Fibroblast of mammary gland (primary cell): Measurements from ENCODE around the gene TAAR6.
"Not testable (repeated sequence)": the region's sequence is repeated elsewhere in the genome, so short reads cannot be mapped to it uniquely, and the experiment has no call there.

Source experiments
- DNase-seq: peaks from one replicate; pipeline ENCODE4 v3.0.0-alpha.2; 2010; ENCODE audit warnings: low read depth
- H3K4me3 ChIP-seq: 2 replicates; pipeline ENCODE4 v1.5.1; 2011; ENCODE audit warnings: low read depth, mild to moderate bottlenecking, low read length, moderate library complexity; ENCODE audit not compliant: control insufficient read depth
- CTCF ChIP-seq: conservative IDR thresholded peaks from 2 replicates; pipeline ENCODE4 v1.5.1; 2011; ENCODE audit warnings: low read depth, low read length, inconsistent platforms; ENCODE audit not compliant: control insufficient read depth, insufficient read depth

The TAAR6 gene

GRCh38 chr6:132530293-132530974 is 39.7 kb upstream of the TAAR6 start:
- no peak overlapping the region for H3K4me3 ChIP-seq
- TF ChIP-seq CTCF = peak; percentile 65
- peak; percentile 70 for DNase-seq

GRCh38 chr6:132534546-132534945 is 35.6 kb upstream of the TAAR6 start:
- not testable (repeated sequence) for H3K4me3 ChIP-seq

GRCh38 chr6:132537145-132537544 is 33.0 kb upstream of the TAAR6 start:
- no peak overlapping the region for H3K4me3 ChIP-seq
- DNase-seq = no peak
- TF ChIP-seq CTCF = no peak

More at GRCh38 chr6:132534546-132534945, 35.6 kb upstream of the TAAR6 start:
- DNase-seq = not testable (repeated sequence)

GRCh38 chr6:132537977-132538376 is 32.1 kb upstream of the TAAR6 start, which contains the start of gene TAAR9:
TAAR9 (plus strand) TSS chr6:132538277; CDS start chr6:132538290, 13 bp downstream.
- DNase-seq = no peak
- no peak for TF ChIP-seq CTCF
- no peak within 1 kb of the TSS for H3K4me3 ChIP-seq

GRCh38 chr6:132544826-132545225 is 25.3 kb upstream of the TAAR6 start:
- no peak overlapping the region for H3K4me3 ChIP-seq
- no peak for TF ChIP-seq CTCF
- DNase-seq = no peak

- DNase-seq = no peak
- TF ChIP-seq CTCF = no peak
- no peak overlapping the region for H3K4me3 ChIP-seq
Observed at GRCh38 chr6:132548746-132549463, 21.2 kb upstream of the TAAR6 start.

- no peak for TF ChIP-seq CTCF
- no peak for DNase-seq
- H3K4me3 ChIP-seq = no peak overlapping the region
Observed at GRCh38 chr6:132551214-132551613, 18.9 kb upstream of the TAAR6 start.
